HG02571 (cell line): Measurements from ENCODE around the gene TNFSF10.
"Not testable (repeated sequence)": the region's sequence is repeated elsewhere in the genome, so short reads cannot be mapped to it uniquely, and the experiment has no call there.

Experiments used
- ATAC-seq: cut with Tn5 transposase; IDR thresholded peaks from one replicate; pipeline ENCODE4 v1.9.1; 2021; ENCODE audit warnings: mild to moderate bottlenecking, moderate library complexity; ENCODE audit not compliant: unreplicated experiment

The TNFSF10 gene

GRCh38 chr3:172544404-172544803 is 21.2 kb upstream of the TNFSF10 start:
- no peak for ATAC-seq

DNA sequence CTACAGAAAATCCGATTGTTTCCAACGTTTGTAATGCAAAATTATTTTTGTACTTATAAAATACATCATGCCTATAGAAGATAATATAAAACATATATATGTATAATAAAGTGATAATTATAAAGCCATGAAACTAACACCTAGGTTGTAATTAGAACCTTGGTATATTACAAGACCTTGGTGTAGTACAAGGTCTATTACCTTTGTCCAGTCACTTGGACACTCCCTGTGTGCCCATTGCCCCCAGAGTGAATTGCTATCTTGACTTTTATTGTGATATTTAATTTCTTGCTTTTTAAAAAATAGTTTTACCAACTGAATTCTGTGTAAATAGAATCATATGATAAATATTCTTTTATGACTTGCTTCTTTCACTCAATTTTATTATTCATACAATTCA is 20.7 kb upstream of the TNFSF10 start:
- no peak for ATAC-seq

DNA sequence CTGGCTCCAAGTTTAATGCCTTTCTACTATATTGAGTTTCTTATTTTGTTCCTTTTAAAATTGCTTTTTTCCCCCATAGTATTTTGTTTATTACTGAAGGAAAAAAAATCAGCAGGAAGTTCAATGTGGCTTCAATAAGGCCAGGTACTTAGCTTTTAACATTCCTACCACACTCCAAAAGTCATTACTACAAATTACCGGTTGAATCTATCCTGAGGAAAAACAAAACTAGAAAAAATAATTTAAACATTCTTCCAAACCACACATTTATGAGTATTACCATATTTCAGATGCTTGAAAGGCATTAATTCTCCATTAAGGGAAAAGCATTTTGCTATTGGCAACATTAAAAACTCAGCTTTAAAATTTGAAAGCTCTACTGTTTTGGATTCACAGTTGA is 20.2 kb upstream of the TNFSF10 start:
- ATAC-seq: no peak

GRCh38 chr3:172542999-172543398 is 19.8 kb upstream of the TNFSF10 start:
- no peak for ATAC-seq

- no peak for ATAC-seq
Observed at GRCh38 chr3:172541945-172542488, 18.8 kb upstream of the TNFSF10 start.

GRCh38 chr3:172540049-172540448 is 16.8 kb upstream of the TNFSF10 start:
- no peak for ATAC-seq

DNA sequence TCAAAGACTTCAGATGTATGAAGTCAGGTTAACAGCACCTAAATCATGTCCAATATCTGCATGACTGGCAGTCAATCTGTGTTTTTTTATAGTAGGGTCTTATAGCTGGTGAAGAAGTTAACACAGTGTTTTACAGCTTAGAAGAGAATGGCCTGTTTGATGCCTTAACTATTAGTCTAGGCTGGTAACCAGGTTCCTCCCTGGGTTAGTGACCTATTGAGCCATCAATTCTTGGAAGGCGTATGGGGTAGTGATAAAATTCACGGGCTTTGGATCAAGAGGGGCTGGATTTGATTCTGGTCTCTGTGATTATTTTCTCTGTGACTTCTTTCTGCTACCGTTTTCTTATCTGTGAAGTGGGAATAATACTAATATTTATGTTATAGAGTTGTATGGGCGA is 16.0 kb upstream of the TNFSF10 start:
- no peak for ATAC-seq

DNA sequence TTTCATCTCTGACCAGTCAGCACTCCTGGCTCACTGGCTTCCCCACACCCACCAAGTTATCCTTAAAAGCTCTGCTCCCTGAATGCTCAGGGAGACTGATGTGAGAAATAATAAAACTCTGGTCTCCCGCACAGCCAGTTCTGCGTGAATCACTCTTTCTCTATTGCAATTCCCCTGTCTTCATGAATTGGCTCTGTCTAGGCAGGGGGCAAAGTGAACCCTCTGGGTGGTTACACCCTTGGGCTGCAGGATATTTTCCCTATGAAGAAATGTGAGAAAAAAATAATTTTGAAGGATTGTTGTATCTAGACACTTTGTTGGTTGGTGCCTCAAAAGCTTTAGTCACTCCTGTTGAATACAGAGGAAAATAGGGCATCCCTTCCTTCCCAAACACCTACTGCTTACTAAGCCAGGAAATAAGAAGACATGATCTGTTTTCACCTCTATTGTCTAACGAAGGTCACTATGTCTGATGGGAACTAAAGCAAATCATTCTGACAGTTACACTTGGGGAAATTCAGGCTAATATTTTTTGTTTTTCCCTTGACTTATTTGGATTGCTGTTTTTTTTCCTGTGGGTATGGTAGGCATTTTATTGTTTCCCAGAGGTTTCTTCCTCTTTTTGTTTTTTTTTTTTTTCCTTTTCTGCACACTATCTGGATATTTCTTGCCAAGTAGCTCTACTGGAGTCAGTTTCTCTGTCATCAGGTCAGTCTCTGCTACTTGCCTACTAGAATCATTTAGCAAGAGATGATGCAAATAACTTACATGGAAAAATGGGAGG is 15.3 kb upstream of the TNFSF10 start:
- no peak for ATAC-seq

DNA sequence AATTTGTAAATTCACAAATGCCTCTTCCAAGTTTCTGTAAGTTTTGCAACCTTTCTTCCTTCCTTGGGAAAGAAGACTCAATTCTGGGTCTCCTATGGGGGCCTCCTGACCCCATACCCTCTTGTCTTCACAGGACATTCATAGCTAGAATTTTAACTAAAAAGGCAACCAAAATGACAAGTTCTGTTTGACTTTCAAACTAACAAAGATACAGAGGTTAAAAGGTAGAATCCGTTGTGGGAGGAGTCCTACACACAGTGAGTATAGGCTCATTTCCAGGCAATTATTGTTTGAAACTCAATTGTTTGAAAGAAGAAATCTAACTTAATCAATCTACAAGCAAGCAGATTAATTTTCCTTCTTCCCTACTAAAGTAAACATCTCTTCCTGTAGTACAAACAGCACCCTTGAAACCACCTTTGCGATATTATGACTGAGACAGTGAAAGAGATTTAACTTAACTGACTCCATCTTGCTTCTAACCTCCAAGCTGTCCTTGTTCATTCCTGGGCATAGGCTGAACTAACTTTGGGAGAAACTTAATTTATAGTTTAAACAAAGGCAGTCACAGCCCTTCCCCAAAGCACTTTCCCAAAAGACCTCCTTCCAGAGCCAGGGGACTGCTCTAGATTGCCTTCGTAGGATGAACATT is 14.4 kb upstream of the TNFSF10 start:
- ATAC-seq: no peak

DNA sequence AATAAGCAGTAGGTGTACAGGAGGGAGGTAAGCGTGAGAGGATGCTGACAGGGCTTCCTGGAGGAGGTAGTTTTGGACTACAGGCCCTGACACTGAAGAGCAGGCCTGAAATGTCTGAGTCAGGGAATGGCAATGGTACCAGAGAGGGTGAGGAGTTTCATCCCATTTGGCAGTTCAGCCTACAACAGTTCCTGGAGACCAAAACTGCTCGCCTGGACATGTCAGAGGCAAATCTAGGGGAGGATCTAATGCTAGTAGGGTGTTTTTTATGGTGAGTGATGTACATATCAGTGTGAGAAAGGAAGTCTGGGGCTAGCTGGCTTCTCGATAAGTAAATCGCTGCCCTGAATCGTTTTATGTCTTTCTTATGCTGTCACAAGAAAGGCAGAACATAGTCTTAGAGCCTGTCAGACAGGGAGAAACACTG is 13.8 kb upstream of the TNFSF10 start:
- ATAC-seq: no peak

DNA sequence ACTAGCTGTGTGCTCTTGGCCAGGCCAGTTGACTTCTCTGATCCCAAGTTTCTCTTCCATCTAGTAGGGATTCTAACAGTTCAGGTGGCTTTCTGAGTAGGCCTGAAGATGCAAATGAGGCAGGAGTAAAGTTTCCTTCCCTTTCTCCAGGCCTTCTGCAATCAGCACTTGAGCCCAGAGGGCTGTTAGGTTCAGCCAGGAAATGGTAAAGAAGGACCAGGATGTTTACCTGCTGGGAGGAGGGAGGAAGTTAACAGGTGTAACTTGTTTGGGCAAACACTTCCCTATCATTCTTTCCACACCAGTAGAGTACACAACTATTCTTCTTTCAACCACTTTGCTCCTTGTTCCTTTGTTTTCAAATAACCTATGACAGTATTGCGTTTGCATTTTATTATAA is 13.3 kb upstream of the TNFSF10 start:
- no peak for ATAC-seq

DNA sequence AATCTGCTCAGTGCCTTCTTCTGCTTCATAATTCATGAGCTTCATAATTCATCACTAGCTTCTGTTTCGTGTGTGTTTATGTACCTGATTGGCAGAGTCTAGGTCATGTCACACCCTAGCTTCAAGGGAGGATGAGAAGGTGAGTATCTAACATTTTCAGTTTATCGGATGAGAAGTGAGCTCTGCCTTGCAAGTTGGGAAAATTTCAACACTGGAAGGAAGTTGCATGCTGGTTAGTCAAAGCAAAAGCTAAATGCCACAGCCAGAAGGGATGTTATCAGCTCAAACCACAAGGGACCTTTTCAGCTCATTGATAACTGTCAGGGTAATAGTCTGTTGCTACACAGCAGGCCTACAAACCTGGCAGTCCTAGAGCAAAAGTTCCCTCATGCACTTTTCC is 7.3 kb upstream of the TNFSF10 start:
- ATAC-seq: no peak

DNA sequence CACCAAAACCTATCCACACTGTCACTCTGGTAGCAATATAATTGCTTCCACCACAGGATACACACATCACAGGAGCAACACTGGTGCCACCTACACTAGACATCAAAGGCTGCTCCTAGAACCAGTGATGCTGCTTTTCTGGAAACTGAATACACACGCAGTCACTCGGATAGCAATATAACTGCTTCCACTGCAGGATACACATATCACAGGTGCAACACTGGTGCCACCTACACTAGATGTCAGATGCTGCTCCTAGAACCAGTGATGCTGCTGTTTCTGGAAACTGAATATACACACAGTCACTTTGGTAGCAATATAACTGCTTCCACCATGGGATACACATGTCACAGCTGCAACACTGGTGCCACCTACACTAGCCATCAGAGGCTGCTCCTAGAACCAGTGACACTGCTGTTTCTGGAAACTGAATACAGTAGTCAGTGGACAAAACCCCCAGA is 6.9 kb upstream of the TNFSF10 start:
- no peak for ATAC-seq

DNA sequence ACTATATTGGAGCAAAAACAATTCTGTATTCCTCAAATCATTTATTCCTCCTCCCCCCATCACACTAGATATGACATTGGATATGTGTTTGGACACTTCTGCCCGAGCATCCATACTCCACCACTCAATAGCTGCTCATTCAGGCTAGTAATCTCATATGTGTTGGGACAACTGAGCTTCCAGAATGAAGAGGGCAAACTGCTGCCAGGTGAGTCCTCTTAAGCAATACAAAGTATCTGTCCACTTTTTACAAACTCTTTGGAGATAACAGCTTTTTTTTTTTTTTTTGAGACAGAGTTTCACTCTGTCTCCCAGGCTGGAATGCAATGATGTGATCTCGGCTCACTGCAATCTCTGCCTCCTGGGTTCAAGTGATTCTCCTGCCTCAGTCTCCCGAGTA is 5.4 kb upstream of the TNFSF10 start:
- no peak for ATAC-seq

- no peak for ATAC-seq
Observed at GRCh38 chr3:172527306-172527705, 4.1 kb upstream of the TNFSF10 start.

- no peak for ATAC-seq
Observed at GRCh38 chr3:172525116-172525613, 1.9 kb upstream of the TNFSF10 start.

- ATAC-seq: no peak
Observed at GRCh38 chr3:172524611-172525010, 1.4 kb upstream of the TNFSF10 start.

DNA sequence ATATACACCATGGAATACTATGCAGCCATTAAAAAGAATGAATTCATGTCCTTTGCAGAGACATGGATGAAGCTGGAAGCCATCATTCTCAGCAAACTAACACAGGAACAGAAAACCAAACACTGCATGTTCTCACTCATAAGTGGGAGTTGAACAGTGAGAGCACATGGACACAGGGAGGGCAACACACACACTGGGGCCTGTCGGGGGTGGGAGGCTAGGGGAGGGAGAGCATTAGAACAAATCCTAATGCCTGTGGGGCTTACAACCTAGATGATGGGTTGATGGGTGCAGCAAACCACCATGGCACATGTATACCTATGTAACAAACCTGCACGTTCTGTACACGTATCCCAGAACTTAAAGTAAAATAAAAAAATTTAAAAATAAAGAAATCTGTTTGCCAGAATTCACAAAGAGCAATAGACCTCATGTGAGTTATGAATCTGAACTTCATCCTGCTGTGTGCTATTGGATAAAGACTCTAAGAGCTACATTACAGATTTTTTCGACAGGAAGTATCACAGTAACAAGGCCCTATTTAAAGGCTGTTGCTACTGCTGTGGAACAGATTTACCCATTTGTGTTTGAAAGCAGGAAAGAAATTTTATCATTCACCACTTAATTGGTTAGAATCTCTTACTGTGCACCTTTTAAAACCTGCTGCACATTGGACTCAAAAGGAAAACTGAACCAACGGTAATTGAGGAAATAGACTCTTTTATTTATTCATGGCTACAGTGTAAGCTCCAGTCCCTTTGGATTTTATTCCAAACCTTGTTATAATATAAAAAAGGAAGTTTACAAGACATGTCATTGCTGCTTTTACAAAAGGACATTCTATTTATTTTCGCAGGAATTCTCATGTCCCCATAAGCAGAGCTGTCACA is 1.1 kb downstream of the TNFSF10 start:
- not testable (repeated sequence) for ATAC-seq

- ATAC-seq: peak; percentile 38
Observed at GRCh38 chr3:172520301-172520831, 2.9 kb downstream of the TNFSF10 start.

DNA sequence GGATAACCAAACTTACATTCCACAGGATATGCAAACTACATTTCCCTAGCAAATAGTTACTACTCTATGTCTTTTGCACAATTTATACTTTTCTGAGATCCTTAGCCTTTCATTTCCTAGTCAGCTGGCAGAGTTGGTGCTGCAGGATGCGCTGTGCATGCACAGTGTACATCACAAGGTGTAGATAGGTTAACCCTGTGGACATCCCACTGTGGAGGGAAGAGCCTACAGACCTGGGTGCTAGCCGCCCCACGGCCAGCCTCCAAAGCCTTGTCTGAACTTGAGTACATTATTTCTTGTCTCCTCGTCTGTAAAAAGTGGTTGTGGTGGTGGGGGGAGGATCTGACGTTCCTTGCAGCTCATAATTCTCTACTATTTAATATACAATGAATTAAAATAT is 3.5 kb downstream of the TNFSF10 start:
- ATAC-seq: no peak
